Vagina (tissue), 2 donors: Measurements from ENCODE around the gene NRXN3. TPM values are rescaled to one million over a fixed set of nuclear protein-coding genes. Genes with fewer than 3 reads are reported as not detected.

Source experiments
- DNase-seq, 2 donors: peaks; one replicate each; pipeline ENCODE4 v3.0.0-alpha.2; 2017; ENCODE audit errors: extremely low spot score in 2 of 2
- H3K27ac ChIP-seq: fragments of 200-600 bp; sonication (generic); one replicate; pipeline ENCODE4 v1.5.1; 2019
- H3K27me3 ChIP-seq: fragments of 200-600 bp; sonication (generic); one replicate; pipeline ENCODE4 v1.5.1; 2019
- H3K36me3 ChIP-seq, 2 donors: fragments of 200-600 bp; sonication (generic); one replicate each; pipeline ENCODE4 v1.5.1; 2017 to 2019
- H3K4me1 ChIP-seq: fragments of 200-600 bp; sonication (generic); one replicate; pipeline ENCODE4 v1.5.1; 2019
- H3K4me3 ChIP-seq, 2 donors: fragments of 200-600 bp; sonication (generic); 1 replicate in 1 of 2; 2 replicates in 1 of 2; pipeline ENCODE4 v1.5.1; 2016 to 2019
- H3K9me3 ChIP-seq: fragments of 200-600 bp; sonication (generic); one replicate; pipeline ENCODE4 v1.5.1; 2019
- POLR2A ChIP-seq, 2 donors: fragments of 450-650 bp; IDR thresholded peaks; one replicate each; pipeline ENCODE4 v1.6.1; 2017; ENCODE audit warnings: antibody characterized with exemption in 2 of 2, mild to moderate bottlenecking in 2 of 2, moderate library complexity in 2 of 2
- POLR2AphosphoS5 ChIP-seq, 2 donors: sonication (generic); formaldehyde crosslinking; IDR thresholded peaks; one replicate each; pipeline ENCODE4 v1.9.0; 2017; ENCODE audit warnings: antibody characterized with exemption in 2 of 2, mild to moderate bottlenecking in 2 of 2, low read depth in 1 of 2; ENCODE audit not compliant: insufficient read depth in 1 of 2
- intact Hi-C: fragments of 100-400 bp; cut with DNase I; formaldehyde crosslinking; loops from one replicate; pipeline ENCODE4 v1.15.1; 2023
- total RNA-seq: library from RNA; depleted of rRNA; stranded (reverse); fragments of >200 nt; gene quantifications from one replicate; pipeline ENCODE4 v1.2.3, GENCODE V29; 2016
- TF ChIP-seq, protein P1 (sequence below), 3 experiments: fragments of 450-650 bp in 2 of 3; fragments of 200-600 bp in 1 of 3; sonication (generic) in 1 of 3; IDR thresholded peaks; one replicate each; pipeline ENCODE4 v1.5.1; 2017 to 2019; ENCODE audit warnings: antibody characterized with exemption in 3 of 3, mild to moderate bottlenecking in 2 of 3, moderate library complexity in 2 of 3

The NRXN3 gene
- total RNA-seq, 1 donor from 2014 or later = 4.7 TPM

DNA sequence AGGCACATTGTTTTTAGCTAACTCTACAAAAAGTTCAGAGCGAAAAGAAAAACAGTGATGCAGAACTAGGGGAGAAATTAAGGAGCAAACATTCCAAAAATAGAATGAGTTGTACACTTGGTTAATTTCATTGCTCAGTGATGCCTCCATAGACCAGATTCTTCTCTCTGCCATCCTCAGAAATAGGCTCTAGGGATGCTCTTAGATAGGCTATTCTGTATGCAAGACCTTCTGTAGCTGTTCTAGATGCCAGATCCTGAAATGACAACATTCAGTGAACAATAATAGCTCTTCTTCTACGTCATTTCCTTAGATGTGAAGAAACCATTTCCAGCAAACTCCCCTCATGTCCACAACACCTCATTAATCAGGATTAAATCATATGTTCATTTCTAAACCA lies 1574.9 kb downstream of the NRXN3 start:
- H3K4me3 ChIP-seq = no peak overlapping the region
- no peak overlapping the region for H3K27ac ChIP-seq
- TF ChIP-seq, protein P1, sequence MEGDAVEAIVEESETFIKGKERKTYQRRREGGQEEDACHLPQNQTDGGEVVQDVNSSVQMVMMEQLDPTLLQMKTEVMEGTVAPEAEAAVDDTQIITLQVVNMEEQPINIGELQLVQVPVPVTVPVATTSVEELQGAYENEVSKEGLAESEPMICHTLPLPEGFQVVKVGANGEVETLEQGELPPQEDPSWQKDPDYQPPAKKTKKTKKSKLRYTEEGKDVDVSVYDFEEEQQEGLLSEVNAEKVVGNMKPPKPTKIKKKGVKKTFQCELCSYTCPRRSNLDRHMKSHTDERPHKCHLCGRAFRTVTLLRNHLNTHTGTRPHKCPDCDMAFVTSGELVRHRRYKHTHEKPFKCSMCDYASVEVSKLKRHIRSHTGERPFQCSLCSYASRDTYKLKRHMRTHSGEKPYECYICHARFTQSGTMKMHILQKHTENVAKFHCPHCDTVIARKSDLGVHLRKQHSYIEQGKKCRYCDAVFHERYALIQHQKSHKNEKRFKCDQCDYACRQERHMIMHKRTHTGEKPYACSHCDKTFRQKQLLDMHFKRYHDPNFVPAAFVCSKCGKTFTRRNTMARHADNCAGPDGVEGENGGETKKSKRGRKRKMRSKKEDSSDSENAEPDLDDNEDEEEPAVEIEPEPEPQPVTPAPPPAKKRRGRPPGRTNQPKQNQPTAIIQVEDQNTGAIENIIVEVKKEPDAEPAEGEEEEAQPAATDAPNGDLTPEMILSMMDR (IDR thresholded peaks at IDR 0.05) = no peak
- no peak for TF ChIP-seq POLR2AphosphoS5 (IDR thresholded peaks at IDR 0.05; ENCODE audit: insufficient read depth in 1 of 2, low read depth in 1 of 2)
- TF ChIP-seq POLR2A (IDR thresholded peaks at IDR 0.05) = no peak
- H3K27me3 ChIP-seq = no peaks in the 10 kb centered on the region
- no peaks in the 10 kb centered on the region for H3K9me3 ChIP-seq
- DNase-seq = no peak
- H3K4me1 ChIP-seq = no peaks in the 10 kb centered on the region
- H3K36me3 ChIP-seq = no peaks in the 10 kb centered on the region
- intact Hi-C loops = no loop called here

DNA sequence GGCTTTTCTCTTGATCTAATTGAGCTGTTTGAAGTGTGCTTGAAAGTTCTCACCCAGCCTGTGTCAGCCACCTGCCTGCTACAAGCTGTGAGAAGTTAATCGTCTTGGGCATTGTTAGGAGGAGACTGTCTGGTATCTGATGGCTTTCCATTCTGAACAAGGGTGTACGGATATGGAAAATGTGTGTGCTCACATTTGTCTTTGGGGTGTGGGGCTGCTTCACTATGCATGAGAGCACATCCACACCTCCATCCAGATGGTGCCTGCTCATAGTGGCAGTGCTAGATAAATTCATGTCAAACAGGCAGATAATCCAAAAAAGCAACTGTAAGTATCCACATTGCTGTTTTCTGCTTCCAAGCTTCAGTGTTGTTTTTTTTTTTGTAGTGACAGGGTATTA lies 1578.9 kb downstream of the NRXN3 start:
- no peak for DNase-seq
- intact Hi-C loops = no loop called here
- Histone ChIP-seq H3K36me3 (no peaks in the 10 kb centered on the region), H3K27ac (no peak overlapping the region), H3K4me1 (no peaks in the 10 kb centered on the region), H3K9me3 (no peaks in the 10 kb centered on the region), H3K27me3 (no peaks in the 10 kb centered on the region), H3K4me3 (no peak overlapping the region)
- no peak for TF ChIP-seq POLR2AphosphoS5 (IDR thresholded peaks at IDR 0.05; ENCODE audit: insufficient read depth in 1 of 2, low read depth in 1 of 2)

DNA sequence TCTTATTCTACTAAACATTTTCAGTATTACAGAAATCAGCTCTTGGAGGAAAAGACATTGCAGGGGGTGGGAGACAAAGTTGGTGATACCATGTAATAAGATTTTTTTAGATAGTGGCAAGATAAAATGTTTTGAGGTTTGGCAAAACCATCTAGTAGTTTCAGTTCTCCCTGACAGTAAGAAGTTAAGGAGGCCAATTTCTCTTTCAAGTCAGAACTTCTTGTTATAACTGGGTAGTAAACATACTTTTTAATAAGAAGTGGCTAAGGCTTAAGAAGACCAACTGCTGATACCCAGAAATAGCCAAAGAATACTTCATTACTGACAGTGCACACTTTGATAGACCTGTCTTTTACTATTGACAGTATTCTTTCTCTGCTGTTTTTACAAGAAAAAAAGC lies 1588.8 kb downstream of the NRXN3 start:
- intact Hi-C loops = no loop called here
- Histone ChIP-seq H3K9me3 (no peaks in the 10 kb centered on the region), H3K27ac (no peak overlapping the region), H3K4me1 (no peaks in the 10 kb centered on the region), H3K4me3 (no peak overlapping the region), H3K27me3 (no peaks in the 10 kb centered on the region), H3K36me3 (no peaks in the 10 kb centered on the region)
- TF ChIP-seq, protein P1 (IDR thresholded peaks at IDR 0.05) = no peak
- TF ChIP-seq POLR2AphosphoS5 (IDR thresholded peaks at IDR 0.05; ENCODE audit: insufficient read depth in 1 of 2, low read depth in 1 of 2) (no peak), POLR2A (IDR thresholded peaks at IDR 0.05) (no peak)
- no peak for DNase-seq

DNA sequence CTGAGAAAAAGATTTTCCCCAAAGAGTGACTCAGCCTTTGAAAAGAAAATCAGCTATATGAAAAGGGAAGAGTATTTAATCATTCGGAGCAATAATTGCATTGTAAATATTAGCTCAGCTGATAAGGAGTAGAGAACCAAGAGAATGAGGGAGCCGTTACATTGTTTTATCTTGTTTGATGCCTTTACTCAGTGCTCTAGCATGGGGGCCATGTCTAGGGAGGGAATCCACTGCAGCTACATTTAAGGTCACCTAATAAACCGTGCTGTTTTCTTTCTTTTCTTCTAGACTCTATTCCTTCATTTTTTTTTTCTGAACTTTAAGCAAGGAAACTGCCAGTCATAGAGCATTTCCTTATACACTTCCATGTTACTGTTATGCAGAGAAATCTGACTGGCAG lies 1594.2 kb downstream of the NRXN3 start:
- no peaks in the 10 kb centered on the region for H3K27me3 ChIP-seq
- TF ChIP-seq, protein P1 (IDR thresholded peaks at IDR 0.05) = no peak
- TF ChIP-seq POLR2AphosphoS5 (IDR thresholded peaks at IDR 0.05; ENCODE audit: insufficient read depth in 1 of 2, low read depth in 1 of 2) (no peak), POLR2A (IDR thresholded peaks at IDR 0.05) (no peak)
- intact Hi-C loops = no loop called here

DNA sequence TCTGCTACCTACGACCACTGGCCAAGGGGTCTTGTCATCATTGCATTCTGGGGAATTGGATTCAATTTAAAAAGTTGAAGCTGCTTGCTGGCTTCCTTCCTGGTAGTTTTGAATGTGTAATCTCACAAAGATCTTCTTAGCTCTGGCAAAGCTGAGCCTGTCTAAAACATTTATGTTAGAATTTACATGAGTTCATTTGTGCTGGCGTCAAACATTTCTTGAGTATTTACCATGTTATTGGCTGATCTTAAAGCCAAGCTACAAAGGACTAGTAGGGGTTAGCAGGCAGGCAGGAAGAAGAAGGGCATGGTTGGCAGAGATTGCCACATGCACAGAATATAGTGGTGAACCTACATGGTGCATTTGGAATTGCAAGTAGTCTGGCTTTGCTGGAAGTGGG lies 1596.3 kb downstream of the NRXN3 start:
- H3K27me3 ChIP-seq = no peaks in the 10 kb centered on the region
- H3K36me3 ChIP-seq = no peaks in the 10 kb centered on the region
- H3K4me1 ChIP-seq = no peaks in the 10 kb centered on the region
- no peak for TF ChIP-seq POLR2AphosphoS5 (IDR thresholded peaks at IDR 0.05; ENCODE audit: insufficient read depth in 1 of 2, low read depth in 1 of 2)
- TF ChIP-seq, protein P1 (IDR thresholded peaks at IDR 0.05) = no peak
- TF ChIP-seq POLR2A (IDR thresholded peaks at IDR 0.05) = no peak
- intact Hi-C loops = no loop called here
- H3K4me3 ChIP-seq = no peak overlapping the region
- no peak overlapping the region for H3K27ac ChIP-seq
- no peaks in the 10 kb centered on the region for H3K9me3 ChIP-seq
- DNase-seq = no peak

More for the DNA sequence above, 1594.2 kb downstream of the NRXN3 start:
- Histone ChIP-seq H3K4me1 (no peaks in the 10 kb centered on the region), H3K9me3 (no peaks in the 10 kb centered on the region), H3K27ac (no peak overlapping the region), H3K36me3 (no peaks in the 10 kb centered on the region), H3K4me3 (no peak overlapping the region)
- DNase-seq = no peak
